Spleen (tissue), 11 donors: ENCODE results near the gene SAE1. TPM values are rescaled to one million over a fixed set of nuclear protein-coding genes. Genes with fewer than 3 reads are reported as not detected.
"Not testable (repeated sequence)": the region's sequence is repeated elsewhere in the genome, so short reads cannot be mapped to it uniquely, and the experiment has no call there.

Experiments
- DNase-seq: peaks from one replicate; pipeline ENCODE4 v3.0.0-alpha.2; 2020
- H3K27ac ChIP-seq, 8 donors: fragments of 200-600 bp; sonication (generic) in 7 of 8; 1 replicate in 4 of 8; 2 replicates in 4 of 8; pipeline versions ENCODE4 v1.5.0 to v1.8.0; 2016 to 2021; ENCODE audit warnings: inconsistent platforms in 4 of 8, mild to moderate bottlenecking in 4 of 8, moderate library complexity in 1 of 8
- H3K27me3 ChIP-seq, 7 donors: fragments of 200-600 bp; sonication (generic) in 6 of 7; replicated peaks in 1 of 7; 1 replicate in 4 of 7; 2 replicates in 3 of 7; pipeline versions ENCODE4 v1.5.0 to v1.8.0; 2016 to 2021; ENCODE audit warnings: inconsistent platforms in 3 of 7, mild to moderate bottlenecking in 1 of 7
- H3K36me3 ChIP-seq, 6 donors: fragments of 200-600 bp; sonication (generic) in 5 of 6; 1 replicate in 4 of 6; 2 replicates in 2 of 6; pipeline versions ENCODE4 v1.5.0 to v1.8.0; 2016 to 2021; ENCODE audit warnings: inconsistent platforms in 2 of 6
- H3K4me1 ChIP-seq, 6 donors: fragments of 200-600 bp; sonication (generic) in 5 of 6; 1 replicate in 3 of 6; 2 replicates in 3 of 6; pipeline versions ENCODE4 v1.5.0 to v1.8.0; 2016 to 2021; ENCODE audit warnings: inconsistent platforms in 3 of 6
- H3K4me3 ChIP-seq, 8 donors: fragments of 200-600 bp; sonication (generic) in 7 of 8; 1 replicate in 4 of 8; 2 replicates in 4 of 8; pipeline versions ENCODE4 v1.5.0 to v1.8.0; 2016 to 2021; ENCODE audit warnings: inconsistent platforms in 4 of 8, mild to moderate bottlenecking in 4 of 8, moderate library complexity in 2 of 8
- H3K9me3 ChIP-seq, 8 donors: fragments of 200-600 bp; sonication (generic) in 7 of 8; 1 replicate in 4 of 8; 2 replicates in 4 of 8; pipeline versions ENCODE4 v1.5.0 to v1.8.0; 2016 to 2021; ENCODE audit warnings: inconsistent platforms in 4 of 8
- POLR2A ChIP-seq, 3 donors: fragments of 450-650 bp; IDR thresholded peaks; one replicate each; pipeline ENCODE4 v1.5.1; 2017; ENCODE audit warnings: antibody characterized with exemption in 3 of 3, mild to moderate bottlenecking in 1 of 3
- POLR2AphosphoS5 ChIP-seq, 3 donors: sonication (generic); formaldehyde crosslinking; IDR thresholded peaks; one replicate each; pipeline ENCODE4 v1.5.1; 2017; ENCODE audit warnings: antibody characterized with exemption in 3 of 3
- WGBS, 5 donors: extraction: QIAGEN DNeasy Blood & Tissue Kit in 3 of 5; methylation state at CpG; one replicate each; pipeline versions ENCODE4 v1.1.5 to v1.1.7; 2013 to 2018; 5-methylcytosine and 5-hydroxymethylcytosine counted together
- intact Hi-C: fragments of 100-400 bp; cut with DNase I; formaldehyde crosslinking; loops from one replicate; pipeline ENCODE4 v1.15.0; 2023; ENCODE audit warnings: low total_unique reads
- polyA plus RNA-seq, 3 donors: library from polyadenylated mRNA; stranded (reverse); fragments of 200-250 nt; gene quantifications; one replicate each; pipeline ENCODE4 v1.2.1, GENCODE V29; 2013
- total RNA-seq, 7 donors: library from RNA; depleted of rRNA in 3 of 7; stranded (reverse); fragments of >200 nt in 3 of 7; fragmentation: NEBNext Ultra II Directional in 4 of 7; extraction: Animal tissue kit (Norgen Biotek cat#: 25700) in 4 of 7; gene quantifications; one replicate each; pipeline versions ENCODE4 v1.1.0 to v1.2.1, GENCODE V29; 2016 to 2021
- TF ChIP-seq, protein P1 (sequence below), 11 experiments: fragments of 200-600 bp in 7 of 11; fragments of 450-650 bp in 4 of 11; sonication (generic) in 4 of 11; IDR thresholded peaks in 8 of 11; conservative IDR thresholded peaks in 3 of 11; 1 replicate in 7 of 11; 2 replicates in 4 of 11; pipeline versions ENCODE4 v1.4.0 to v1.8.0; 2016 to 2021; ENCODE audit warnings: antibody characterized with exemption in 11 of 11, inconsistent platforms in 4 of 11, mild to moderate bottlenecking in 1 of 11
- donor health status: healthy with polysubstance abuse.
- donor health status: DM: no; HTN: no; CAD: no; lungs with moderate emphysema.
- donor health status: DM: no; HTN: no; CAD: no.
- donor health status: Bipolar disorder and iron deficiency.
- donor health status: healthy.
- donor health status: DM: no; HTN: no; CAD: no.
- donor health status: DM: yes; HTN: yes; CAD: no.

The SAE1 gene
- total and polyA plus RNA-seq, 10 donors, result 28.1 to 72.4 (median 55.9) TPM

DNA sequence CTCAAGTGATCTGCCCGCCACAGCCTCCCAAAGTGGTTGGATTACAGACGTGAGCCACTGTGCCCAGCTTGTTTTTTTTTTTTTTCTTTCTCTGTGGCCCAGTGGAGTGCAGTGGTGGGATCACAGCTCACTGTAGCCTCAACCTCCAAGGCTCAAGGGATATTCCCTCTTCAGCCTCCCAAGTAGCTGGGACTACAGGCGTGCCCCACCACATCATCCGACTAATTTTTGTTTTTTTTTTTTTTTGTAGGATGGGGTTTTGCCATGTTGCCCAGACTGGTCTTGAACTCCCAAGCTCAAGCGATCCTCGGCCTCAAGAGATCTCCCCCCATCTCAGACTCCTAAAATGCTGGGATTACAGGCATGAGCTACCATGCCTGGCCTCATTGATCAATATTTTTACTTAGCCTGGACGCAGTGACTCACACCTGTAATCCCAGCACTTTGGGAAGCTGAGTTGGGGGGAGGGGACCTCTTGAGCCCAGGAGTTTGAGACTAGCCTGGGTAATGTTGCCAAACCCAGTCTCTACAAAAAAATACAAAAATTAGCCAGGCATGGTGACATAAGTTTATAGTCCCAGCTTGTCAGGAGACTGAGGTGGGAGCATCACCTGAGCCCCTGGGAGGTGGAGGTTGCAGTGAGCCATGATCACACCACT, 1.7 kb downstream of the SAE1 start:
- TF ChIP-seq, protein P1, sequence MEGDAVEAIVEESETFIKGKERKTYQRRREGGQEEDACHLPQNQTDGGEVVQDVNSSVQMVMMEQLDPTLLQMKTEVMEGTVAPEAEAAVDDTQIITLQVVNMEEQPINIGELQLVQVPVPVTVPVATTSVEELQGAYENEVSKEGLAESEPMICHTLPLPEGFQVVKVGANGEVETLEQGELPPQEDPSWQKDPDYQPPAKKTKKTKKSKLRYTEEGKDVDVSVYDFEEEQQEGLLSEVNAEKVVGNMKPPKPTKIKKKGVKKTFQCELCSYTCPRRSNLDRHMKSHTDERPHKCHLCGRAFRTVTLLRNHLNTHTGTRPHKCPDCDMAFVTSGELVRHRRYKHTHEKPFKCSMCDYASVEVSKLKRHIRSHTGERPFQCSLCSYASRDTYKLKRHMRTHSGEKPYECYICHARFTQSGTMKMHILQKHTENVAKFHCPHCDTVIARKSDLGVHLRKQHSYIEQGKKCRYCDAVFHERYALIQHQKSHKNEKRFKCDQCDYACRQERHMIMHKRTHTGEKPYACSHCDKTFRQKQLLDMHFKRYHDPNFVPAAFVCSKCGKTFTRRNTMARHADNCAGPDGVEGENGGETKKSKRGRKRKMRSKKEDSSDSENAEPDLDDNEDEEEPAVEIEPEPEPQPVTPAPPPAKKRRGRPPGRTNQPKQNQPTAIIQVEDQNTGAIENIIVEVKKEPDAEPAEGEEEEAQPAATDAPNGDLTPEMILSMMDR (IDR thresholded peaks at IDR 0.05 in 8 of 11, conservative IDR thresholded peaks at IDR 0.05 in 3 of 11), result no peak
- no peak for TF ChIP-seq POLR2A (IDR thresholded peaks at IDR 0.05)
- no peak for TF ChIP-seq POLR2AphosphoS5 (IDR thresholded peaks at IDR 0.05)
- intact Hi-C loops, result no loop called here
- Histone ChIP-seq H3K9me3 (no peaks in the 10 kb centered on the region), H3K36me3 (peaks cover 0 to 29% (median 0%) of the 10 kb centered on the region in 6 donors), H3K4me1 (peaks cover 9 to 71% (median 47%) of the 10 kb centered on the region in 6 donors), H3K4me3 (peak overlapping the region in 6 of 8 donors; percentile 73 to 93 (median 76)), H3K27me3 (no peaks in the 10 kb centered on the region), H3K27ac (peak overlapping the region in 4 of 8 donors; percentile 90 to 93 (median 92))
- no peak for DNase-seq
- WGBS, 5 donors, result 79 to 94% (median 86%) methylated on average over 7 of the region's 7 CpGs

DNA sequence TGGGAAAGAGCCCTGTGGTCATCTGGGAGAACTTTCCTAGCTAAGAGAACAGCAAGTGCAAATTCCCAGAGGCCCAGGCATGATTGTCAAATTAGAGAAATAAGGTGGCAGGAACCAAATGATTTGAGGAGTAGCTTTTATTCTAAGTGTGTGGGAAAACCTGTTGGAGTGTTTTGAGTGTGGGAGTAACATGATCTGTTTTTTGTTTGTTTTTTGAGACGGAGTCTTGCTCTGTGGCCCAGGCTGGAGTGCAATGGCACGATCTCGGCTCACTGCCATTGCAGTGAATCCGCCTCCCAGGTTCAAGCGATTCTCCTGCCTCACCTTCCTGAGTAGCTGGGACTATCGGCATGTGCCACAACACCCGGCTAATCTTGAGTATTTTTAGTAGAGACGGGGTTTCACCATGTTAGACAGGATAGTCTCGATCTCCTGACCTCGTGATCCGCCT, 2.4 kb downstream of the SAE1 start:
- peaks cover 0 to 36% (median 0%) of the 10 kb centered on the region in 6 donors for H3K36me3 ChIP-seq
- H3K4me1 ChIP-seq, result peaks cover 9 to 79% (median 47%) of the 10 kb centered on the region in 6 donors
- peak overlapping the region in 5 of 8 donors; percentile 26 to 50 (median 28) for H3K27ac ChIP-seq
- WGBS, 5 donors, result 78 to 88% (median 82%) methylated on average over 11 of the region's 11 CpGs
- TF ChIP-seq, protein P1 (IDR thresholded peaks at IDR 0.05 in 8 of 11, conservative IDR thresholded peaks at IDR 0.05 in 3 of 11), result no peak
- TF ChIP-seq POLR2A (IDR thresholded peaks at IDR 0.05) (no peak), POLR2AphosphoS5 (IDR thresholded peaks at IDR 0.05) (no peak)
- H3K9me3 ChIP-seq, result no peaks in the 10 kb centered on the region
- intact Hi-C loops, result no loop called here
- H3K4me3 ChIP-seq, result peak overlapping the region in 1 of 8 donors; percentile 9
- H3K27me3 ChIP-seq, result no peaks in the 10 kb centered on the region
- no peak for DNase-seq

DNA sequence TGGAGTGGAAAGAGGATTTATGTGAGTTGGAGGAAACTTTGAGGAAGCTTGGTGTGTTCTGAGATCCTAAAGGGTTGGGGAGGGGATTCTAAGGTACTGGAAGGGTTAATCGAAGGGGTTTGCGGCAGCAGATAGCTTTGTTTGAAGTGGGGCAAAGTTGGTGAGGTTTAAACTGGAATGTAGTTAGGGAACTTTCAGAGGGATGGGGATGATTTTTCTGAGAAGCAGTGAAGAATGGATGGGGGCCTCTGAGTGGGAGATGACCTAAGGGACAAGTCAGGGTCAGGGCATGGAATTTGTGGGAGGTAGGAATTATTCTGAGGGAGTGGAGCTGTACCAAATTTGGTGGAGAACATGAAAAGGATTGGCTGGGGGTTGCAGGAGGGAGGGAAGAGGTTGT, 3.9 kb downstream of the SAE1 start:
- no peak for DNase-seq
- Histone ChIP-seq H3K27ac (peak overlapping the region in 5 of 8 donors; percentile 36 to 51 (median 45)), H3K36me3 (peaks cover 0 to 50% (median 0%) of the 10 kb centered on the region in 6 donors), H3K27me3 (no peaks in the 10 kb centered on the region), H3K4me3 (no peak overlapping the region), H3K9me3 (no peaks in the 10 kb centered on the region), H3K4me1 (peaks cover 9 to 90% (median 47%) of the 10 kb centered on the region in 6 donors)
- intact Hi-C loops, result no loop called here
- WGBS, 5 donors, result 77 to 88% (median 82%) methylated on average over 2 of the region's 2 CpGs
- peak in 1 of 3 donors; percentile 24 for TF ChIP-seq POLR2AphosphoS5 (IDR thresholded peaks at IDR 0.05)
- TF ChIP-seq, protein P1 (IDR thresholded peaks at IDR 0.05 in 8 of 11, conservative IDR thresholded peaks at IDR 0.05 in 3 of 11), result no peak

DNA sequence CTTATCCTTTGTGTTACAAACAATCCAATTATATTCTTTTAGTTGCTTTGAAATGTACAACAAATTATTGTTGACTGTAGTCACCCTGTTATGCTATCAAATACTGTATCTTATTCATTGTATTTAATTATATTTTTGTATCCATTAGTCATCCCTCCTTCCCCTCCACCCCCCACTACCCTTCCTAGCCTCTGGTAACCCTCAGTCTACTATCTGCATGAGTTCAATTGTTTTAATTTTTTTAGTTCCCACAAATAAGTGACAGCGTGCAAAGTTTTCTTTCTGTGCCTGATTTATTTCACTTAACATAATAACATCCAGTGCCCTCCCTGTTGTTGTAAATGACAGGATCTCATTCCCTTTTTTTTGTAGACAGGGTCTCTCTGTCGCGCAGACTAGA, 4.5 kb downstream of the SAE1 start:
- Histone ChIP-seq H3K4me3 (no peak overlapping the region), H3K9me3 (no peaks in the 10 kb centered on the region), H3K4me1 (peaks cover 9 to 87% (median 46%) of the 10 kb centered on the region in 6 donors), H3K27ac (peak overlapping the region in 4 of 8 donors; percentile 36 to 50 (median 37)), H3K27me3 (no peaks in the 10 kb centered on the region), H3K36me3 (peaks cover 0 to 55% (median 0%) of the 10 kb centered on the region in 6 donors)
- intact Hi-C loops, result no loop called here
- no peak for DNase-seq
- WGBS, 5 donors, result 77 to 90% (median 85%) methylated on average over 3 of the region's 3 CpGs
- TF ChIP-seq, protein P1 (IDR thresholded peaks at IDR 0.05 in 8 of 11, conservative IDR thresholded peaks at IDR 0.05 in 3 of 11), result no peak
- TF ChIP-seq POLR2A (IDR thresholded peaks at IDR 0.05), result no peak
- TF ChIP-seq POLR2AphosphoS5 (IDR thresholded peaks at IDR 0.05), result no peak

DNA sequence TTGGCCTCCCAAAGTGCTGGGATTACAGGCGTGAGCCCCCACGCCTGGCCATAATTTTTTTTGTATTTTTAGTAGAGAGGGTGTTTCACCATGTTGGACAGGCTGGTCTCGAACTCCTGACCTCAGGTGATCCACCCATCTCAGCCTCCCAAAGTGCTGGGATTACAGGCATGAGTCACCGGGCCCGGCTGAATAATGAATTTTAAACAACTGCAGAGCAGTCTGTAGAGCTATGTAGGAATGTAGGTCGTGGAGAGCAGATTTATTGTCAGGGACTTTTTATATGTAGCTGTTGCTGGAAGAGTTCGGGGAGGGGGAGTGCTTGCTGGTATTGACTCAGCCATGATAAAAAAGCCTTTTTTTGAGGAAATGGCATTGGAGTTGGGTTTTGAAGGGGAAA, 10.6 kb downstream of the SAE1 start:
- H3K27ac ChIP-seq, H3K27me3 ChIP-seq, intact Hi-C loops, H3K4me3 ChIP-seq, DNase-seq, H3K9me3 ChIP-seq: not testable (repeated sequence)
- 67 to 86% (median 70%) methylated on average over 7 of the region's 7 CpGs for WGBS, 5 donors
- H3K4me1 ChIP-seq, result peaks cover 0 to 74% (median 10%) of the 10 kb centered on the region in 6 donors
- H3K36me3 ChIP-seq, result peaks cover 0 to 89% (median 31%) of the 10 kb centered on the region in 6 donors
